ENCODE measurements around the gene KYAT1.
"Not testable (repeated sequence)": the region's sequence is repeated elsewhere in the genome, so short reads cannot be mapped to it uniquely, and the experiment has no call there.

KYAT1 gene

GRCh38 chr9:128809831-128810230 lies 71.9 kb downstream of the KYAT1 start:
- no peak for DNase-seq

GRCh38 chr9:128809036-128809599 lies 72.6 kb downstream of the KYAT1 start:
- DNase-seq, result no peak

- DNase-seq, result no peak
Measured at GRCh38 chr9:128808543-128808942, 73.2 kb downstream of the KYAT1 start.

GRCh38 chr9:128807827-128808226 lies 73.9 kb downstream of the KYAT1 start:
- no peak for DNase-seq

GRCh38 chr9:128805661-128806060 lies 76.1 kb downstream of the KYAT1 start:
- no peak for DNase-seq

- no peak for DNase-seq
Measured at GRCh38 chr9:128802482-128802881, 79.3 kb downstream of the KYAT1 start.

GRCh38 chr9:128800061-128800460 lies 81.7 kb downstream of the KYAT1 start:
- no peak for DNase-seq

GRCh38 chr9:128798896-128799295 lies 82.9 kb downstream of the KYAT1 start:
- no peak for DNase-seq

- DNase-seq, result not testable (repeated sequence)
Measured at GRCh38 chr9:128794961-128795360, 86.8 kb downstream of the KYAT1 start.

GRCh38 chr9:128792978-128793686 lies 88.6 kb downstream of the KYAT1 start:
- no peak for DNase-seq

GRCh38 chr9:128792134-128792533 lies 89.6 kb downstream of the KYAT1 start:
- no peak for DNase-seq

- DNase-seq, result no peak
Measured at GRCh38 chr9:128790536-128790935, 91.2 kb downstream of the KYAT1 start.

GRCh38 chr9:128788445-128788844 lies 93.3 kb downstream of the KYAT1 start:
- DNase-seq, result no peak

GRCh38 chr9:128787659-128788058 lies 94.1 kb downstream of the KYAT1 start:
- no peak for DNase-seq

GRCh38 chr9:128786681-128787601 lies 94.8 kb downstream of the KYAT1 start, which contains the start of gene TBC1D13:
Gene TBC1D13 (plus strand): TSS chr9:128787253. CDS start chr9:128787354, 101 bp downstream.
- DNase-seq, result peak; percentile 26 to 90

- no peak for DNase-seq
Measured at GRCh38 chr9:128785427-128785826, 96.3 kb downstream of the KYAT1 start.
